Measurements from ENCODE around the gene TMEM218.

- no peak for TF ChIP-seq POLR2A (IDR thresholded peaks at IDR 0.05)
- TF ChIP-seq CTCF (IDR thresholded peaks at IDR 0.05) = no peak
These were observed 454 bp downstream of the TMEM218 start for GRCh38 chr11:125111001-125111342.

All from adrenal gland (tissue), 5 donors.